ENCODE data around the gene TELO2.

The TELO2 gene

DNA sequence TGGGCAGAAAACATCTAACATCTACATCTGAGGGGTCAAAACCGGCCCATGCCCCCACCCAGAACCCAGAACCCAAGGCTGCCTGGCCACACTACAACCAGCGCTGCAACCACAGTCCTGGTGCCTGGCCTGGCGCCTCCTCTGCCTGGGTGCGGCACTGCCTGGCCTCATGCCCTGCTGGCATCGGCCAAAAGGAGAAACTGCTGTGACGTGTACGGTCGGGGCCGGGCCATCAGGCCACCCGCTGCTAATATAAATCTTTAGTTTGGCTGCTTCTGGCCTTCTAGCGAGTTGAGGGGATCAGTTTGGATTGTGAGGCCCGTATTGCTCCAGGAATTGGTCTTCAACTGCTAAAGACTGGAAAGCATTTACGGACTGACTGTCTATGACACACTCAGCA is 63.1 kb downstream of the TELO2 start:
- DNase-seq (ENCODE audit: low read depth), result no peak

DNA sequence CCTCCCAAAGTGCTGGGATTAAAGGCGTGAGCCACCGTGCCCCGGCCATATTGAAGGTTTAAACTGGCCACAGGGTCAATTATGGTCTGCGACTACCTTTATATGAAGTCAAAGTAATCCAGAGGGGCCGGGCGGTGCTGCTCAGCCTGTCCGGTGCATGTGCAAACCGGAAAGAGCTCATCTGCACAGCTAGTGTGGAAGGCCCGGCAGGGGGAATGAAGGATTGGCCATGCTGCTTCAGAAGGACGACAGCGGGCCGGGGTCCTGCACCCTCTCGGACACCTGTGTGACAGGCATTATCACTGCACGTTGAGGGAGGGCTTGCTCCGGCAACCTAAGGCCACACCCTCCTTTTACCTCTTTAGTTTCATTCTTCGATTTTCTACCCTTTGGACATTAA is 63.9 kb downstream of the TELO2 start:
- no peak for DNase-seq (ENCODE audit: low read depth)

DNA sequence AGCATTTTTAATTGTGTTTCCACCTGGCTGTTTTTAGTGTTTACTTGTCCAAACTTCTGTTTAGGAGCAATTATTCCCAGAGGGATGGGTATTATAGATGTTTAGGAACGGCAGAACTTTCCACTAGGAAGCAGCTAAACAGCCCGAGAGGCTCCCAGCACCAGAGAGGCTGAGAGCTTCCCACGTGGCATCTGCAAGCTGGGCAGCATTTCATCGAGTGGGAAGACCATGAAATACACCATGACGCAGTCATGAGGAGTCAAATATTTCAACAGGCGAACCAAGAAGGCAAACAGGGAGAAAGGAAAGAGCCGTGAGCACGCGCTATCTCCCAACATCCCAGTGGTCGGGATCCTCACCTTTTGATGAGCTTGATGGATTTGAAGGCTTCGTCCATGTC is 64.4 kb downstream of the TELO2 start:
- no peak for DNase-seq (ENCODE audit: low read depth)

DNA sequence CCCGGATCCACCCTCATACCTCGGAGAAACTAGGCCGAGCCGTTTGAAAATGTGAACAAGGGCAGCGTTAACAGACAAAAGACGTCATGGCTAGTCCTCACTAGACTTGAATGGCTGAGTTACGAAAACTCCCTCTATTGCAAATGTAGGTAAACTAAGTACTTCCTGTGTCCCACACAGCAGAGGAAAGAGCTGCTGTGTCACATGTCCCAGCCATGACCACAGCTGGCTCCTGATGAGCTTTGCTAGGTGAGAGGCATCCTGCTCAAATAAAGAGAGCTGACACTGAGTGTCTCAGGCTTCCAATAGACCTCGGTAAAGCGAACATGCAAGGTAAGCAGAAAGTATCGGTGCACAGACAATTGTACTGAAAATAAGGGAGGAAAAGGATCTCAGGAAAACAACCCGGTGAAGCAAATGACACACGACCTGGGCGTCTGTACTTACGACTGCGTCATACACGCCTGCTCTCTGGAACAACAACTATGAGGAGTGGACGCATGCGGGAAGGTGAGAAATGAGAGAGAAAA is 66.4 kb downstream of the TELO2 start:
- DNase-seq (ENCODE audit: low read depth), result no peak

Measured in iris pigment epithelial cell (primary cell).